Measurements from ENCODE around the gene YIPF6. TPM values are rescaled to one million over a fixed set of nuclear protein-coding genes. Genes with fewer than 3 reads are reported as not detected.

YIPF6 gene
- polyA plus RNA-seq, 1 experiment = 38.5 TPM

DNA sequence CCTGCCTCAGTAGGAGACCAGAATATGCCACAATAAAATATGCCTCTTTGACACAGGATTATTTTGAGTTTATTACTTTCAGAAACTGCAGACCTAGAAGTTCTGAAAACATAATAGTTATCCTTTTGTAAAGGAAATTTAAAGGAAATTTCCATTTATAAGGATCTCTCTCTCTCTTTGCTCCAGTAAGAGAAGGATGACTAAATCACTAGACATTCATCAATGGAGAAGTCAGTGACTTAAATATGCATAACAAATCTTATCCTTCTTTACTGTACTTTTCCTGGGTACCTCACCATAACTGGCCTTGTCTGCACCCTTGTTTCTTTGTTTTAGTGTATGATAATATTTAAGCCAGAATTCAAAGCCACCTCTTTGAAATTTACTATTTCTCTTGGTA, 37.3 kb upstream of the YIPF6 start:
- no peaks in the 10 kb centered on the region for H3K9me3 ChIP-seq (ENCODE audit: control insufficient read depth, insufficient read depth, low read length)
- H3K27ac ChIP-seq (ENCODE audit: low read depth, low read length) = no peak overlapping the region
- DNase-seq (ENCODE audit: low read depth, low spot score) = no peak
- ChIA-PET POLR2A (no interaction called here), CTCF (no interaction called here)
- H3K27me3 ChIP-seq (ENCODE audit: control insufficient read depth, insufficient read depth, low read length) = no peaks in the 10 kb centered on the region
- TF ChIP-seq, protein P1, sequence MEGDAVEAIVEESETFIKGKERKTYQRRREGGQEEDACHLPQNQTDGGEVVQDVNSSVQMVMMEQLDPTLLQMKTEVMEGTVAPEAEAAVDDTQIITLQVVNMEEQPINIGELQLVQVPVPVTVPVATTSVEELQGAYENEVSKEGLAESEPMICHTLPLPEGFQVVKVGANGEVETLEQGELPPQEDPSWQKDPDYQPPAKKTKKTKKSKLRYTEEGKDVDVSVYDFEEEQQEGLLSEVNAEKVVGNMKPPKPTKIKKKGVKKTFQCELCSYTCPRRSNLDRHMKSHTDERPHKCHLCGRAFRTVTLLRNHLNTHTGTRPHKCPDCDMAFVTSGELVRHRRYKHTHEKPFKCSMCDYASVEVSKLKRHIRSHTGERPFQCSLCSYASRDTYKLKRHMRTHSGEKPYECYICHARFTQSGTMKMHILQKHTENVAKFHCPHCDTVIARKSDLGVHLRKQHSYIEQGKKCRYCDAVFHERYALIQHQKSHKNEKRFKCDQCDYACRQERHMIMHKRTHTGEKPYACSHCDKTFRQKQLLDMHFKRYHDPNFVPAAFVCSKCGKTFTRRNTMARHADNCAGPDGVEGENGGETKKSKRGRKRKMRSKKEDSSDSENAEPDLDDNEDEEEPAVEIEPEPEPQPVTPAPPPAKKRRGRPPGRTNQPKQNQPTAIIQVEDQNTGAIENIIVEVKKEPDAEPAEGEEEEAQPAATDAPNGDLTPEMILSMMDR (IDR thresholded peaks at IDR 0.05; ENCODE audit: low read depth, low read length) = no peak
- H3K4me3 ChIP-seq (ENCODE audit: low read depth, low read length) = no peak overlapping the region

DNA sequence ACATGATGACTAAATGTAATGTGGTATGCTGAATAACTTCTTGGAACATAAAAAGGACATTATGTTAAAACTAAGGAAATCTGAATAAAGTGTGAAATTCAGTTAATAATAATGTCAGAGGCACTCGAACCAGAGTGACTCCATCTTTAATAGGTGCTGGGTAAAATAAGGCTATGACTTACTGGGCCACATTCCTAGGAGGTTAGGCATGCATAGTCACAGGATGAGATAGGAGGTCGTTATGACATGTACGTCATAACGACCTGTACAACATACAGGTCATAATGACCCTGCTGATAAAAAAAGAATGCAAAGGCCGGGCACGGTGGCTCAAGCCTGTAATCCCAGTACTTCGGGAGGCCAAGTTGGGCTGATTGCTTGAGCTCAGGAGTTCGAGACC, 36.7 kb upstream of the YIPF6 start:
- CTCF ChIA-PET = interaction anchor here (0.7 to 2.0 kb wide), 7 partner anchors 21 to 279 kb away, joined by 3 to 10 read pairs (median 3); partner anchors contain the start of gene OPHN1
- DNase-seq (ENCODE audit: low read depth, low spot score) = no peak
- H3K9me3 ChIP-seq (ENCODE audit: control insufficient read depth, insufficient read depth, low read length) = no peaks in the 10 kb centered on the region
- H3K4me3 ChIP-seq (ENCODE audit: low read depth, low read length) = no peak overlapping the region
- TF ChIP-seq, protein P1 (IDR thresholded peaks at IDR 0.05; ENCODE audit: low read depth, low read length) = no peak
- H3K27me3 ChIP-seq (ENCODE audit: control insufficient read depth, insufficient read depth, low read length) = no peaks in the 10 kb centered on the region
- POLR2A ChIA-PET = no interaction called here
- H3K27ac ChIP-seq (ENCODE audit: low read depth, low read length) = no peak overlapping the region

DNA sequence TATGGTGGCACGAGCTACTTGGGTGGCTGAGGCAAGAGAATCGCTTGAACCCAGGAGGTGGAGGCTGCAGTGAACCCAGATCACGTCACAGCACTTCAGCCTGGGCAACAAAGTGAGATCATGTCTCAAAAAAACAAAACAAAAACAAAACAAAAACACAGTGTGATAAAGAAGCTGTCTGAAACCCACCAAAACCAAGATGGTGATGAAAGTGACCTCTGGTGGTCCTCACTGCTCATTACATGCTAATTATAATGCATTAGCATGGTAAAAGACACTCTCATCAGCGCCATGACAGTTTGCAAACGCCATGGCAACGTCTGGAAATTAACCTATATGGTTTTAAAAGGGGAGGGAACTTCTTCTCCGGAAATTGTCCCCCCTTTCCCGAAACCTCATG, 36.2 kb upstream of the YIPF6 start:
- POLR2A ChIA-PET = no interaction called here

DNA sequence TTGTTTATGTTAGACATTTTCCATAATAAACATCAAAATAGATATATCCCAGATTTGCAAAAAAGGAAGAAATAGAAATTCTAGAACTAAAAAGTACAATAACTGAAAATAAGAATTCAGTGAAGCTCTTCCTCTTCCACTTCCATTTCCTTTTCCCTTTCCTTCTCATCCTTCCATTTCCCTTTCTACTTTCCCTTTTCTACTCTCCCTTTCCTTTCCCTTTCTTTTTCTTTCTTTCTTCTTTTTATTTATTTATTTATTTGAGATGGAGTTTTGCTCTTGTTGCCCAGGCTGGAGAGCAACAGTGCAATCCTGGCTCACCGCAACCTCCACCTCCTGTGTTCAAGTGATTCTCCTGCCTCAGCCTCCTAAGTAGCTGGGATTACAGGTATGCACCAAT, 35.0 kb upstream of the YIPF6 start:
- H3K27me3 ChIP-seq (ENCODE audit: control insufficient read depth, insufficient read depth, low read length) = no peaks in the 10 kb centered on the region
- no peak overlapping the region for H3K4me3 ChIP-seq (ENCODE audit: low read depth, low read length)
- H3K27ac ChIP-seq (ENCODE audit: low read depth, low read length) = no peak overlapping the region
- TF ChIP-seq, protein P1 (IDR thresholded peaks at IDR 0.05; ENCODE audit: low read depth, low read length) = no peak
- no peak for DNase-seq (ENCODE audit: low read depth, low spot score)
- ChIA-PET POLR2A (no interaction called here), CTCF (interaction anchor here (1.6 to 2.0 kb wide), 2 partner anchors 267 to 281 kb away, joined by 5 to 10 read pairs; no protein-coding TSS in a partner anchor)
- no peaks in the 10 kb centered on the region for H3K9me3 ChIP-seq (ENCODE audit: control insufficient read depth, insufficient read depth, low read length)

More for the DNA sequence above, 36.2 kb upstream of the YIPF6 start:
- CTCF ChIA-PET = interaction anchor here (0.7 to 2.0 kb wide), 7 partner anchors 22 to 279 kb away, joined by 3 to 10 read pairs (median 3); partner anchors contain the start of gene OPHN1
- H3K4me3 ChIP-seq (ENCODE audit: low read depth, low read length) = no peak overlapping the region
- no peak overlapping the region for H3K27ac ChIP-seq (ENCODE audit: low read depth, low read length)
- TF ChIP-seq, protein P1 (IDR thresholded peaks at IDR 0.05; ENCODE audit: low read depth, low read length) = peak; percentile 48
- H3K27me3 ChIP-seq (ENCODE audit: control insufficient read depth, insufficient read depth, low read length) = no peaks in the 10 kb centered on the region
- no peaks in the 10 kb centered on the region for H3K9me3 ChIP-seq (ENCODE audit: control insufficient read depth, insufficient read depth, low read length)
- no peak for DNase-seq (ENCODE audit: low read depth, low spot score)

DNA sequence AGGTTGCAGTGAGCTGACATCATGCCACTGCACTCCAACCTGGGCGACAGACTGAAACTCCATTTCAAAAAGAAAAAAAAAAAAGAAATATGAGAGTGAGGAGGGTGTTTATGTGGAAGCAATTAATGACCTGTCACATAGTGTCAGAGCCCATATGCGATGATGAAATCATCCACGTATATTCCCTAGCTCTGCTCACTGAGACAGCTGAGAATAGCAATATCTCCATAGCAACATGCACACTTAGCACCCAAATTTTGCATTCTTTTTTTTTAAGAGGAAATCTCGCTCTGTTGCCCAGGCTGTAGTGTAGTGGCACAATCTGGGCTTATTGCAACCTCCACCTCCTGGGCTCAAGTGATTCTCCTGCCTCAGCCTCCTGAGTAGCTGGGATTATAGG, 34.1 kb upstream of the YIPF6 start:
- ChIA-PET POLR2A (no interaction called here), CTCF (interaction anchor here (1.5 to 1.6 kb wide), 2 partner anchors 268 to 281 kb away, joined by 5 to 8 read pairs; no protein-coding TSS in a partner anchor)

More for the DNA sequence above, 34.1 kb upstream of the YIPF6 start:
- TF ChIP-seq, protein P1 (IDR thresholded peaks at IDR 0.05; ENCODE audit: low read depth, low read length) = no peak
- Histone ChIP-seq H3K4me3 (ENCODE audit: low read depth, low read length) (no peak overlapping the region), H3K9me3 (ENCODE audit: control insufficient read depth, insufficient read depth, low read length) (no peaks in the 10 kb centered on the region), H3K27ac (ENCODE audit: low read depth, low read length) (no peak overlapping the region), H3K27me3 (ENCODE audit: control insufficient read depth, insufficient read depth, low read length) (no peaks in the 10 kb centered on the region)
- no peak for DNase-seq (ENCODE audit: low read depth, low spot score)
